Neural crest cell (in vitro differentiated cells): ENCODE results near the gene CACNA2D3. TPM values are rescaled to one million over a fixed set of nuclear protein-coding genes. Genes with fewer than 3 reads are reported as not detected.
A peak's percentile ranks its signal among the peaks of the same experiment; 100 is the strongest.

Source experiments
- DNase-seq: peaks from one replicate; pipeline ENCODE4 v3.0.0; 2021; ENCODE audit warnings: low read depth, mixed read lengths, low spot score
- H3K27ac Mint-ChIP-seq: one replicate; pipeline ENCODE4 v1.8.0; 2021; ENCODE audit warnings: mild to moderate bottlenecking, mixed read lengths; ENCODE audit not compliant: unreplicated experiment
- H3K27me3 Mint-ChIP-seq: 2 replicates; pipeline ENCODE4 v1.8.0; 2021; ENCODE audit warnings: low read depth, mild to moderate bottlenecking, mixed read lengths
- H3K36me3 Mint-ChIP-seq: 2 replicates; pipeline ENCODE4 v1.8.0; 2021; ENCODE audit warnings: low read depth, mild to moderate bottlenecking, mixed read lengths
- H3K4me1 Mint-ChIP-seq: 2 replicates; pipeline ENCODE4 v1.8.0; 2021; ENCODE audit warnings: mixed read lengths
- H3K4me3 Mint-ChIP-seq: one replicate; pipeline ENCODE4 v1.8.0; 2021; ENCODE audit warnings: mild to moderate bottlenecking, mixed read lengths
- H3K9me3 Mint-ChIP-seq: 2 replicates; pipeline ENCODE4 v1.8.0; 2021; ENCODE audit warnings: mixed read lengths
- total RNA-seq: library from RNA; stranded (reverse); gene quantifications from 2 replicates; pipeline ENCODE4 v1.2.1, GENCODE V29; 2021
- TF ChIP-seq, protein P1 (sequence below): fragments of 200-600 bp; sonication (generic); conservative IDR thresholded peaks from 2 replicates; pipeline ENCODE4 v1.5.0; 2021; ENCODE audit warnings: antibody characterized with exemption, mild to moderate bottlenecking

The CACNA2D3 gene
- total RNA-seq, 1 donor from 2014 or later: 0.82 TPM

GRCh38 chr3:54641226-54642014 is 519.1 kb downstream of the CACNA2D3 start:
- Mint-ChIP-seq H3K4me1 (peaks cover 23% of the 10 kb centered on the region), H3K9me3 (peaks cover 3% of the 10 kb centered on the region), H3K4me3 (no peak overlapping the region), H3K36me3 (peaks cover 7% of the 10 kb centered on the region), H3K27ac (no peak overlapping the region), H3K27me3 (peaks cover 14% of the 10 kb centered on the region)
- TF ChIP-seq, protein P1, sequence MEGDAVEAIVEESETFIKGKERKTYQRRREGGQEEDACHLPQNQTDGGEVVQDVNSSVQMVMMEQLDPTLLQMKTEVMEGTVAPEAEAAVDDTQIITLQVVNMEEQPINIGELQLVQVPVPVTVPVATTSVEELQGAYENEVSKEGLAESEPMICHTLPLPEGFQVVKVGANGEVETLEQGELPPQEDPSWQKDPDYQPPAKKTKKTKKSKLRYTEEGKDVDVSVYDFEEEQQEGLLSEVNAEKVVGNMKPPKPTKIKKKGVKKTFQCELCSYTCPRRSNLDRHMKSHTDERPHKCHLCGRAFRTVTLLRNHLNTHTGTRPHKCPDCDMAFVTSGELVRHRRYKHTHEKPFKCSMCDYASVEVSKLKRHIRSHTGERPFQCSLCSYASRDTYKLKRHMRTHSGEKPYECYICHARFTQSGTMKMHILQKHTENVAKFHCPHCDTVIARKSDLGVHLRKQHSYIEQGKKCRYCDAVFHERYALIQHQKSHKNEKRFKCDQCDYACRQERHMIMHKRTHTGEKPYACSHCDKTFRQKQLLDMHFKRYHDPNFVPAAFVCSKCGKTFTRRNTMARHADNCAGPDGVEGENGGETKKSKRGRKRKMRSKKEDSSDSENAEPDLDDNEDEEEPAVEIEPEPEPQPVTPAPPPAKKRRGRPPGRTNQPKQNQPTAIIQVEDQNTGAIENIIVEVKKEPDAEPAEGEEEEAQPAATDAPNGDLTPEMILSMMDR: no peak
- no peak for DNase-seq

DNA sequence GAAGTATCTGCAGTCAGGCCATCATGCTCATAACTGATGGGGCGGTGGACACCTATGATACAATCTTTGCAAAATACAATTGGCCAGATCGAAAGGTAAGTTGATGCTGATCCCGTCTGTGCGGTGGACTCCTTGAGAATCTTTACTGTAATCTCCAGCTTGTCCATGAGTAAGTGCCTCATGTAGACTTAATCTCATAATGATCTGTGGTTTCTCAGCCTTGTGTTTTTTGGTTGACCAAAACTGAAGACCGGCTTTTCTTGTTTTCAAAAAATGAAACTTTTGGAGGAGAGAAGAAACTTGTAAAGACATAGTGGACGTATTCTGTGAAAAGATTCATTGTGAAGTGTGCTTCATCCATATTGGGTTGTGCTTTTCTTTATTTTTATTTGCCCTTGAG is 519.8 kb downstream of the CACNA2D3 start:
- peaks cover 14% of the 10 kb centered on the region for H3K27me3 Mint-ChIP-seq
- no peak overlapping the region for H3K4me3 Mint-ChIP-seq
- TF ChIP-seq, protein P1: no peak

DNA sequence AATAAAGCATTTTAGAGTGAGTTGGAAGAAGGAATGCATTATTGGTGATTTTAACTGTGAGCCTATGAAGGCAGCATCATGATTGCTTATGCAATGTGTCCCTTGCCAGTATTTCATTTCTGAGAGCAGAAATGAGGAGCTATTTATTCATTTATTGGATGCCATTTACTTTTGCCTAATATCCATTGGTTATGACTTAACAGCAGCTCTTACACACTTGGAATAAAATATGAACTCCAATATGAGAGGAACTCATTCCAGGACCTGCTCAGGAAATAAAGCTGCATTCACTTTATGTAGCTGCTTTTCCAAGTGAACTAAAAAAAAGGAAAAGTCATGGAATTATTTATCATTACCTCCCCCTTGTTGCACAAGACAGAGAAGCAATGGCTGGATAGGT is 525.4 kb downstream of the CACNA2D3 start:
- Mint-ChIP-seq H3K4me3 (no peak overlapping the region), H3K4me1 (peaks cover under 1% of the 10 kb centered on the region), H3K9me3 (peaks cover 8% of the 10 kb centered on the region), H3K27ac (no peak overlapping the region), H3K36me3 (no peaks in the 10 kb centered on the region), H3K27me3 (peaks cover 6% of the 10 kb centered on the region)
- TF ChIP-seq, protein P1: no peak
- DNase-seq: no peak

More for the DNA sequence above, 519.8 kb downstream of the CACNA2D3 start:
- DNase-seq: no peak
- Mint-ChIP-seq H3K36me3 (peaks cover 7% of the 10 kb centered on the region), H3K4me1 (peaks cover 23% of the 10 kb centered on the region), H3K27ac (no peak overlapping the region), H3K9me3 (peaks cover 3% of the 10 kb centered on the region)

GRCh38 chr3:54649551-54649950 is 527.2 kb downstream of the CACNA2D3 start:
- Mint-ChIP-seq H3K9me3 (peaks cover 8% of the 10 kb centered on the region), H3K4me1 (no peaks in the 10 kb centered on the region), H3K36me3 (no peaks in the 10 kb centered on the region), H3K27me3 (peaks cover 5% of the 10 kb centered on the region), H3K4me3 (no peak overlapping the region), H3K27ac (no peak overlapping the region)
- DNase-seq: no peak
- TF ChIP-seq, protein P1: no peak

GRCh38 chr3:54653456-54654195 is 531.3 kb downstream of the CACNA2D3 start:
- Mint-ChIP-seq H3K4me3 (no peak overlapping the region), H3K4me1 (no peaks in the 10 kb centered on the region), H3K27me3 (peaks cover 5% of the 10 kb centered on the region), H3K36me3 (no peaks in the 10 kb centered on the region), H3K9me3 (peaks cover 4% of the 10 kb centered on the region), H3K27ac (peak overlapping the region; percentile 7)
- DNase-seq: no peak
- TF ChIP-seq, protein P1: no peak
